HG03439 (cell line): ENCODE results near the gene WFDC5.
"Not testable (repeated sequence)": the region's sequence is repeated elsewhere in the genome, so short reads cannot be mapped to it uniquely, and the experiment has no call there.

ENCODE experiments used
- ATAC-seq: cut with Tn5 transposase; IDR thresholded peaks from one replicate; pipeline ENCODE4 v1.9.1; 2021; ENCODE audit warnings: mild to moderate bottlenecking, moderate library complexity; ENCODE audit not compliant: unreplicated experiment

WFDC5 gene

GRCh38 chr20:45090481-45090880 lies 24.5 kb downstream of the WFDC5 start:
- ATAC-seq: no peak

GRCh38 chr20:45088247-45088646 lies 26.7 kb downstream of the WFDC5 start:
- no peak for ATAC-seq

- no peak for ATAC-seq
Observed at GRCh38 chr20:45087814-45088213, 27.2 kb downstream of the WFDC5 start.

GRCh38 chr20:45087097-45087790 lies 27.7 kb downstream of the WFDC5 start:
- no peak for ATAC-seq

- no peak for ATAC-seq
Observed at GRCh38 chr20:45085867-45086266, 29.1 kb downstream of the WFDC5 start.

- ATAC-seq: no peak
Observed at GRCh38 chr20:45085289-45085688, 29.7 kb downstream of the WFDC5 start.

GRCh38 chr20:45083127-45083526 lies 31.8 kb downstream of the WFDC5 start:
- ATAC-seq: no peak

- ATAC-seq: no peak
Observed at GRCh38 chr20:45082468-45082867, 32.5 kb downstream of the WFDC5 start.

GRCh38 chr20:45080867-45081624 lies 33.9 kb downstream of the WFDC5 start:
- ATAC-seq: no peak

- no peak for ATAC-seq
Observed at GRCh38 chr20:45077559-45077958, 37.4 kb downstream of the WFDC5 start.

- no peak for ATAC-seq
Observed at GRCh38 chr20:45073221-45073620, 41.8 kb downstream of the WFDC5 start.

GRCh38 chr20:45072066-45072465 lies 42.9 kb downstream of the WFDC5 start:
- no peak for ATAC-seq

GRCh38 chr20:45070932-45071632 lies 43.9 kb downstream of the WFDC5 start:
- no peak for ATAC-seq

GRCh38 chr20:45069261-45069660 lies 45.7 kb downstream of the WFDC5 start:
- ATAC-seq: no peak

- ATAC-seq: no peak
Observed at GRCh38 chr20:45067558-45067957, 47.4 kb downstream of the WFDC5 start.

GRCh38 chr20:45067087-45067486 lies 47.9 kb downstream of the WFDC5 start:
- no peak for ATAC-seq

- ATAC-seq: no peak
Observed at GRCh38 chr20:45066372-45066771, 48.6 kb downstream of the WFDC5 start.

- no peak for ATAC-seq
Observed at GRCh38 chr20:45064812-45065211, 50.2 kb downstream of the WFDC5 start.

- ATAC-seq: not testable (repeated sequence)
Observed at GRCh38 chr20:45063107-45063506, 51.9 kb downstream of the WFDC5 start.

GRCh38 chr20:45061244-45061643 lies 53.7 kb downstream of the WFDC5 start:
- ATAC-seq: no peak

- no peak for ATAC-seq
Observed at GRCh38 chr20:45060294-45060693, 54.7 kb downstream of the WFDC5 start.
